ENCODE results near the gene LZIC. TPM values are rescaled to one million over a fixed set of nuclear protein-coding genes. Genes with fewer than 3 reads are reported as not detected.

The LZIC gene
- 32.5 TPM for polyA plus RNA-seq (2013)

GRCh38 chr1:9942939-9943788 lies at the start of gene LZIC, which contains the start of gene NMNAT1:
LZIC (minus strand) TSS chr1:9943391; CDS start chr1:9936619, 6,772 bp downstream.
NMNAT1 (plus strand) TSS chr1:9943475; CDS start chr1:9972074, 28,599 bp downstream.
- no peaks in the 10 kb centered on the region for H3K27me3 ChIP-seq (replicated peaks in 2 of 5; ENCODE audit: control insufficient read depth in 4 of 5, insufficient read depth in 5 of 5, low read length in 4 of 5)
- peak within 1 kb of the TSS; percentile 89 to 96 for H3K27ac ChIP-seq (ENCODE audit: insufficient read depth in 1 of 2, low read depth in 1 of 2, low read length in 2 of 2, poor library complexity in 1 of 2, severe bottlenecking in 2 of 2)
- H3K4me3 ChIP-seq (ENCODE audit: control insufficient read depth in 1 of 7, extremely low read depth in 1 of 7, insufficient read depth in 4 of 7, low read depth in 2 of 7, low read length in 6 of 7) = peak within 1 kb of the TSS; percentile 80 to 98 (median 92)
- H3K36me3 ChIP-seq (ENCODE audit: control insufficient read depth in 4 of 4, insufficient read depth in 4 of 4, low read length in 3 of 4) = peaks cover 0 to 14% (median 5%) of the 10 kb centered on the region in 4 experiments
- CTCF ChIA-PET = interaction anchor here (0.6 to 5.1 kb wide), 8 partner anchors 29 to 111 kb away, joined by 3 to 45 read pairs (median 3); partner anchors contain the start of genes RBP7 and UBE4B
- H3K9me3 ChIP-seq (ENCODE audit: control extremely low read depth in 1 of 5, control insufficient read depth in 4 of 5, insufficient read depth in 2 of 5, low read depth in 1 of 5, low read length in 4 of 5) = no peaks in the 10 kb centered on the region
- 0% methylated on average over 35 of the region's 53 CpGs for WGBS (ENCODE audit: insufficient coverage)
- DNase-seq = peak; percentile 91 to 93 (median 93)
- peaks cover 0 to 21% (median 7%) of the 10 kb centered on the region in 4 experiments for H3K4me1 ChIP-seq (ENCODE audit: control extremely low read depth in 1 of 4, control insufficient read depth in 4 of 4, insufficient read depth in 4 of 4, low read length in 3 of 4)
- POLR2A ChIA-PET = interaction anchor here (0.6 to 1.0 kb wide), 5 partner anchors 11 to 314 kb away, joined by 3 read pairs; no protein-coding TSS in a partner anchor

- 94% methylated on average over 2 of the region's 5 CpGs for WGBS (ENCODE audit: insufficient coverage)
- POLR2A ChIA-PET = no interaction called here
- Histone ChIP-seq H3K9me3 (ENCODE audit: control extremely low read depth in 1 of 5, control insufficient read depth in 4 of 5, insufficient read depth in 2 of 5, low read depth in 1 of 5, low read length in 4 of 5) (no peaks in the 10 kb centered on the region), H3K27me3 (replicated peaks in 2 of 5; ENCODE audit: control insufficient read depth in 4 of 5, insufficient read depth in 5 of 5, low read length in 4 of 5) (peaks cover 0 to 46% (median 13%) of the 10 kb centered on the region in 5 experiments), H3K4me3 (ENCODE audit: control insufficient read depth in 1 of 7, extremely low read depth in 1 of 7, insufficient read depth in 4 of 7, low read depth in 2 of 7, low read length in 6 of 7) (no peak overlapping the region), H3K36me3 (ENCODE audit: control insufficient read depth in 4 of 4, insufficient read depth in 4 of 4, low read length in 3 of 4) (no peaks in the 10 kb centered on the region), H3K27ac (ENCODE audit: insufficient read depth in 1 of 2, low read depth in 1 of 2, low read length in 2 of 2, poor library complexity in 1 of 2, severe bottlenecking in 2 of 2) (no peak overlapping the region), H3K4me1 (ENCODE audit: control extremely low read depth in 1 of 4, control insufficient read depth in 4 of 4, insufficient read depth in 4 of 4, low read length in 3 of 4) (peaks cover 0 to 26% (median 11%) of the 10 kb centered on the region in 4 experiments)
- no peak for DNase-seq
- CTCF ChIA-PET = interaction anchor here (1.2 kb wide), 1 partner anchor 43 kb away, joined by 3 read pairs; no protein-coding TSS in a partner anchor
These were observed 49.7 kb upstream of the LZIC start for GRCh38 chr1:9992910-9993309.

- DNase-seq = peak in 2 of 3 donors; percentile 28 to 40
- POLR2A ChIA-PET = interaction anchor here (0.6 kb wide), 1 partner anchor 319 kb away, joined by 3 read pairs; no protein-coding TSS in a partner anchor
- H3K4me3 ChIP-seq (ENCODE audit: control insufficient read depth in 1 of 7, extremely low read depth in 1 of 7, insufficient read depth in 4 of 7, low read depth in 2 of 7, low read length in 6 of 7) = no peak overlapping the region
- CTCF ChIA-PET = interaction anchor here (1.2 kb wide), 1 partner anchor 24 kb away, joined by 3 read pairs; no protein-coding TSS in a partner anchor
- peaks cover 0 to 27% (median 8%) of the 10 kb centered on the region in 5 experiments for H3K27me3 ChIP-seq (replicated peaks in 2 of 5; ENCODE audit: control insufficient read depth in 4 of 5, insufficient read depth in 5 of 5, low read length in 4 of 5)
- no peaks in the 10 kb centered on the region for H3K9me3 ChIP-seq (ENCODE audit: control extremely low read depth in 1 of 5, control insufficient read depth in 4 of 5, insufficient read depth in 2 of 5, low read depth in 1 of 5, low read length in 4 of 5)
- peaks cover 0 to 13% (median 1%) of the 10 kb centered on the region in 4 experiments for H3K4me1 ChIP-seq (ENCODE audit: control extremely low read depth in 1 of 4, control insufficient read depth in 4 of 4, insufficient read depth in 4 of 4, low read length in 3 of 4)
- no peak overlapping the region for H3K27ac ChIP-seq (ENCODE audit: insufficient read depth in 1 of 2, low read depth in 1 of 2, low read length in 2 of 2, poor library complexity in 1 of 2, severe bottlenecking in 2 of 2)
- no CpG with 5 or more reads among the region's 2 CpGs for WGBS (ENCODE audit: insufficient coverage)
- H3K36me3 ChIP-seq (ENCODE audit: control insufficient read depth in 4 of 4, insufficient read depth in 4 of 4, low read length in 3 of 4) = no peaks in the 10 kb centered on the region
These were observed 47.8 kb upstream of the LZIC start for GRCh38 chr1:9990944-9991343.

DNA sequence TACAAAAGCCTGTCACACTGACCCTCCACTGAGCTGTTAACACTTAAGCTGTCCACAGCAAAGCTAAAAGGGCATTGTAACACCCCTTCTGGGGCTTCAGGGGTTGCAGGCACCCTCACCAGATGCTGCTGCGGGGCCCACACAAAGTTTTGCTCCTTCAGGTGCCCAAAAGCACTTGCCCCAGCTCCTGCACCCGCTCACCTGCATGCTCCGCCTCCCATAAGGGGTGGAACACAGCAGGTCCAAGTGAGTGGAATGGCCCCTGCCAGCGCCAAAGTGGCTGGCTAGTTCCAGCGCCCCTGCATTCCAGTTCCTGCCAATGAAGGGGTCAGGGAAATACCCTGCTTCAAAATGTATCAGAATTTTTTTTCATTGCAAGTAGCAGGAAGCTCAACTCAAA lies 46.6 kb upstream of the LZIC start:
- no peak for DNase-seq
- Histone ChIP-seq H3K4me3 (ENCODE audit: control insufficient read depth in 1 of 7, extremely low read depth in 1 of 7, insufficient read depth in 4 of 7, low read depth in 2 of 7, low read length in 6 of 7) (no peak overlapping the region), H3K27me3 (replicated peaks in 2 of 5; ENCODE audit: control insufficient read depth in 4 of 5, insufficient read depth in 5 of 5, low read length in 4 of 5) (peaks cover 0 to 16% (median 6%) of the 10 kb centered on the region in 5 experiments), H3K27ac (ENCODE audit: insufficient read depth in 1 of 2, low read depth in 1 of 2, low read length in 2 of 2, poor library complexity in 1 of 2, severe bottlenecking in 2 of 2) (no peak overlapping the region), H3K36me3 (ENCODE audit: control insufficient read depth in 4 of 4, insufficient read depth in 4 of 4, low read length in 3 of 4) (peaks cover 0 to 2% (median 0%) of the 10 kb centered on the region in 4 experiments), H3K4me1 (ENCODE audit: control extremely low read depth in 1 of 4, control insufficient read depth in 4 of 4, insufficient read depth in 4 of 4, low read length in 3 of 4) (peaks cover 0 to 13% (median 1%) of the 10 kb centered on the region in 4 experiments), H3K9me3 (ENCODE audit: control extremely low read depth in 1 of 5, control insufficient read depth in 4 of 5, insufficient read depth in 2 of 5, low read depth in 1 of 5, low read length in 4 of 5) (no peaks in the 10 kb centered on the region)
- ChIA-PET POLR2A (no interaction called here), CTCF (interaction anchor here (1.0 to 1.4 kb wide), 3 partner anchors 26 to 39 kb away, joined by 3 read pairs; no protein-coding TSS in a partner anchor)
- WGBS (ENCODE audit: insufficient coverage) = 96% methylated on average over 5 of the region's 5 CpGs

- no peaks in the 10 kb centered on the region for H3K27me3 ChIP-seq (replicated peaks in 2 of 5; ENCODE audit: control insufficient read depth in 4 of 5, insufficient read depth in 5 of 5, low read length in 4 of 5)
- CTCF ChIA-PET = no interaction called here
- DNase-seq = no peak
- H3K36me3 ChIP-seq (ENCODE audit: control insufficient read depth in 4 of 4, insufficient read depth in 4 of 4, low read length in 3 of 4) = peaks cover 3 to 19% (median 8%) of the 10 kb centered on the region in 4 experiments
- WGBS (ENCODE audit: insufficient coverage) = 75% methylated on average over 5 of the region's 6 CpGs
- no peaks in the 10 kb centered on the region for H3K4me1 ChIP-seq (ENCODE audit: control extremely low read depth in 1 of 4, control insufficient read depth in 4 of 4, insufficient read depth in 4 of 4, low read length in 3 of 4)
- no peaks in the 10 kb centered on the region for H3K9me3 ChIP-seq (ENCODE audit: control extremely low read depth in 1 of 5, control insufficient read depth in 4 of 5, insufficient read depth in 2 of 5, low read depth in 1 of 5, low read length in 4 of 5)
- H3K27ac ChIP-seq (ENCODE audit: insufficient read depth in 1 of 2, low read depth in 1 of 2, low read length in 2 of 2, poor library complexity in 1 of 2, severe bottlenecking in 2 of 2) = no peak overlapping the region
- no peak overlapping the region for H3K4me3 ChIP-seq (ENCODE audit: control insufficient read depth in 1 of 7, extremely low read depth in 1 of 7, insufficient read depth in 4 of 7, low read depth in 2 of 7, low read length in 6 of 7)
- POLR2A ChIA-PET = no interaction called here
These were observed 41.8 kb upstream of the LZIC start for GRCh38 chr1:9985001-9985400.

- H3K27me3 ChIP-seq (replicated peaks in 2 of 5; ENCODE audit: control insufficient read depth in 4 of 5, insufficient read depth in 5 of 5, low read length in 4 of 5) = no peaks in the 10 kb centered on the region
- no peaks in the 10 kb centered on the region for H3K9me3 ChIP-seq (ENCODE audit: control extremely low read depth in 1 of 5, control insufficient read depth in 4 of 5, insufficient read depth in 2 of 5, low read depth in 1 of 5, low read length in 4 of 5)
- no peak for DNase-seq
- POLR2A ChIA-PET = no interaction called here
- H3K36me3 ChIP-seq (ENCODE audit: control insufficient read depth in 4 of 4, insufficient read depth in 4 of 4, low read length in 3 of 4) = peaks cover 3 to 19% (median 8%) of the 10 kb centered on the region in 4 experiments
- H3K4me1 ChIP-seq (ENCODE audit: control extremely low read depth in 1 of 4, control insufficient read depth in 4 of 4, insufficient read depth in 4 of 4, low read length in 3 of 4) = no peaks in the 10 kb centered on the region
- H3K27ac ChIP-seq (ENCODE audit: insufficient read depth in 1 of 2, low read depth in 1 of 2, low read length in 2 of 2, poor library complexity in 1 of 2, severe bottlenecking in 2 of 2) = no peak overlapping the region
- no peak overlapping the region for H3K4me3 ChIP-seq (ENCODE audit: control insufficient read depth in 1 of 7, extremely low read depth in 1 of 7, insufficient read depth in 4 of 7, low read depth in 2 of 7, low read length in 6 of 7)
- CTCF ChIA-PET = no interaction called here
- 96% methylated on average over 4 of the region's 5 CpGs for WGBS (ENCODE audit: insufficient coverage)
These were observed 41.1 kb upstream of the LZIC start for GRCh38 chr1:9984253-9984652.
